ENCODE results near the gene TSHZ2. TPM values are rescaled to one million over a fixed set of nuclear protein-coding genes. Genes with fewer than 3 reads are reported as not detected.

The TSHZ2 gene
- total and polyA plus RNA-seq, 7 donors, result 1.2 to 32.7 (median 14.0) TPM

DNA sequence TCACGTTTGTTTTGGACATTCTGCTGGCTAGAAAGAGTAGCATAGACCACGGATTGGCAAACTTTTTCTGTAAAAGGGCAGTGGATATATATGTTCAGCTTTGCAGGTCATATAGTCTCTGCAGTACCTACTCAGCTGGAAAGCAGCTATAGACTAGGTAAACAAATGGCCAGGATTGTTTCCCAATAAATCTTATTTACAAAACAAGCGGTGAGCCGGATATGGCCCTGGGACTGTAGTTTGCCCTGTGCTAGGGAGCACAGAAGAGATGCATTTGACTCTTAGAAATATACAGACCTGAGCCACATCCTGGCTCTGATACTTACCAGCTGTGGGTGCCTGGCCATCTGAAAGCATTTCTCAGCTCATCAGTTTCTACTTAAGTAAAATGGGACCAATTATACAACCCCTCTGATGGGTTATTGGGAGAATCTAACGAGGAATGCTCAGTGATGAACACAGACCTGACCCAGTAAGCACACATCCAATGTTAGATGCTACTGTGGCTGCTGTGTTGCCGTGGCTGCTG is 120.7 kb downstream of the TSHZ2 start:
- intact Hi-C loops (cut with DNase I), result no loop called here
- H3K27me3 ChIP-seq, result no peaks in the 10 kb centered on the region
- H3K27ac ChIP-seq, result no peak overlapping the region
- 52 to 73% methylated on average over 6 of the region's 6 CpGs for WGBS, 2 donors
- H3K4me3 ChIP-seq, result no peak overlapping the region
- peaks cover 0 to 4% (median 0%) of the 10 kb centered on the region in 4 donors for H3K4me1 ChIP-seq
- DNase-seq, result no peak
- TF ChIP-seq POLR2AphosphoS5 (IDR thresholded peaks at IDR 0.05) (no peak), CTCF (IDR thresholded peaks at IDR 0.05) (no peak), EP300 (IDR thresholded peaks at IDR 0.05) (no peak), POLR2A (IDR thresholded peaks at IDR 0.05) (no peak)
- H3K9me3 ChIP-seq, result no peaks in the 10 kb centered on the region
- no peaks in the 10 kb centered on the region for H3K36me3 ChIP-seq

DNA sequence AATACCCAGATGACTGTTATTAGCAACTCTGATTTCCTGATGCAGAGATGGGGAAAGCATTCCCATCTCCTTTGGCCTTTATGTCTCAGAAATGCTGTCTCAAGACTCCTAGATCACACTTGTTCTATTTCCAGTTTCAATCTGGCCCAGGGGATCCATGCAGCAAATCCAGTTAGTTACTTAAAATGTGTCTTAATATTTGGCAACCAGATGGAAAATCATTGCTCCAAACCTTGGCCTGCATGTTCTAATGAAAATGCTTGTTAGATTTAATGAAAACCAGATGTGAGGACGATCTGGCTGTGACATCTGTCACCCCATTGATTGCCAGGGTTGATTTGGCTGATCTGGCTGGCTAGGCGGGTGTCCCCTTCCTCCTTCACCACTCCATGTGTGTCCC is 125.2 kb downstream of the TSHZ2 start:
- H3K4me3 ChIP-seq, result no peak overlapping the region
- intact Hi-C loops (cut with DNase I), result no loop called here
- H3K27me3 ChIP-seq, result no peaks in the 10 kb centered on the region
- no peaks in the 10 kb centered on the region for H3K9me3 ChIP-seq
- no peaks in the 10 kb centered on the region for H3K36me3 ChIP-seq
- peaks cover 0 to 12% (median 11%) of the 10 kb centered on the region in 4 donors for H3K4me1 ChIP-seq
- H3K27ac ChIP-seq, result no peak overlapping the region
- TF ChIP-seq POLR2A (IDR thresholded peaks at IDR 0.05), result no peak
- TF ChIP-seq EP300 (IDR thresholded peaks at IDR 0.05), result no peak
- no peak for TF ChIP-seq POLR2AphosphoS5 (IDR thresholded peaks at IDR 0.05)
- no peak for TF ChIP-seq CTCF (IDR thresholded peaks at IDR 0.05)
- 63 to 74% methylated on average over 2 of the region's 2 CpGs for WGBS, 2 donors
- DNase-seq, result no peak

GRCh38 chr20:53097791-53098190 is 125.6 kb downstream of the TSHZ2 start:
- DNase-seq, result no peak
- Histone ChIP-seq H3K4me1 (peaks cover 0 to 12% (median 11%) of the 10 kb centered on the region in 4 donors), H3K27ac (no peak overlapping the region), H3K27me3 (no peaks in the 10 kb centered on the region), H3K4me3 (no peak overlapping the region), H3K9me3 (no peaks in the 10 kb centered on the region), H3K36me3 (no peaks in the 10 kb centered on the region)
- no peak for TF ChIP-seq POLR2A (IDR thresholded peaks at IDR 0.05)
- TF ChIP-seq POLR2AphosphoS5 (IDR thresholded peaks at IDR 0.05), result no peak
- TF ChIP-seq EP300 (IDR thresholded peaks at IDR 0.05), result no peak
- TF ChIP-seq CTCF (IDR thresholded peaks at IDR 0.05), result no peak
- intact Hi-C loops (cut with DNase I), result no loop called here
- WGBS, 2 donors, result 88 to 92% methylated on average over 4 of the region's 4 CpGs

DNA sequence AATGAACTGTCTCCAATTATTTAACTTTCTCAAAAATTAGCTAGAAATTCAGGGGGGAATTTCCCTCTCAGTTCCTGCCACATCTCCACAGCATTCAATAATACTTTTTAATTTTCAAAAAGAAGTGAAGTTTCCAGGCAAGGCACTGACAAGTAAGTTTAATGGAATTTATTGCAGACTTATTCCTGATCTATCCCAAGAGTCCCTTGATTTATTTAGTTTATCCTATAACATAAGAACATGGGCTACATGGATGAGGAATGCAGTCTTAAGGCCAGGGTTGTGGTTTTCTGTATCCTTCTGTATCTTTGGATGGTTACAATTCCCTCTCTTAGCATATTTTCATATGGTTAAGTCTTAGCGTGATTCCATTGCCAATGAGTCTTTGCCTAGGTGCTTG is 126.5 kb downstream of the TSHZ2 start:
- H3K4me1 ChIP-seq, result peaks cover 0 to 12% (median 11%) of the 10 kb centered on the region in 4 donors
- H3K27me3 ChIP-seq, result no peaks in the 10 kb centered on the region
- no peaks in the 10 kb centered on the region for H3K36me3 ChIP-seq
- DNase-seq, result no peak
- H3K9me3 ChIP-seq, result no peaks in the 10 kb centered on the region
- TF ChIP-seq POLR2AphosphoS5 (IDR thresholded peaks at IDR 0.05) (no peak), EP300 (IDR thresholded peaks at IDR 0.05) (no peak), POLR2A (IDR thresholded peaks at IDR 0.05) (no peak), CTCF (IDR thresholded peaks at IDR 0.05) (no peak)
- no peak overlapping the region for H3K27ac ChIP-seq
- WGBS, 2 donors, result 81 to 87% methylated on average over 1 of the region's 1 CpG
- intact Hi-C loops (cut with DNase I), result no loop called here
- no peak overlapping the region for H3K4me3 ChIP-seq

DNA sequence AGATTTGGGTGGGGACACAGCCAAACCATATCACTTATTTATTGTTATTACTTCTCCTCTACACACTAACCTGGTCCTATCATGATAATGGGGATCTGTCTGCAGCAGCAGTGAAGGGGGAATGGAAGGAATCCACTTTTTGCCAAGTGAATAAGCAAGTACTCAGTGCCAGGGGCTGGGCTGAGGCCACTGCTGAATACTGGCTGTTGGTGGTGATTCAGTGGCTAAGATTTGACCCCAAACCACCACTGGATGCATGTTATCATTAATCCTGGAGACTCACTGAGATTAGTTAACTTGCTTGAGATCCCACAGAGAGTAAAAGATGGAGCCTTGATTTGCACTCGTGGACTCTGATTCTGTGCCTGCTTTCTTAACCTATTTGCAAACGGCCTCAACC is 127.7 kb downstream of the TSHZ2 start:
- TF ChIP-seq POLR2AphosphoS5 (IDR thresholded peaks at IDR 0.05) (no peak), EP300 (IDR thresholded peaks at IDR 0.05) (no peak), CTCF (IDR thresholded peaks at IDR 0.05) (no peak)
- DNase-seq, result no peak
- no peaks in the 10 kb centered on the region for H3K36me3 ChIP-seq
- no peaks in the 10 kb centered on the region for H3K27me3 ChIP-seq
- WGBS, 2 donors, result 54 to 64% methylated on average over 2 of the region's 2 CpGs
- H3K9me3 ChIP-seq, result no peaks in the 10 kb centered on the region
- intact Hi-C loops (cut with DNase I), result no loop called here
- no peak overlapping the region for H3K27ac ChIP-seq
- H3K4me1 ChIP-seq, result peaks cover 0 to 12% (median 11%) of the 10 kb centered on the region in 4 donors
- H3K4me3 ChIP-seq, result no peak overlapping the region
